AG09309 (cell line): ENCODE data around the gene TSPAN4.

ENCODE experiments used
- DNase-seq: peaks from one replicate; pipeline ENCODE4 v3.0.0-alpha.2; 2010; ENCODE audit warnings: low read depth
- H3K4me3 ChIP-seq: 2 replicates; pipeline ENCODE4 v1.5.1; 2011; ENCODE audit warnings: mild to moderate bottlenecking, low read depth, low read length, moderate library complexity; ENCODE audit not compliant: control insufficient read depth
- CTCF ChIP-seq: IDR thresholded peaks from 2 replicates; pipeline ENCODE4 v1.5.1; 2011; ENCODE audit warnings: mild to moderate bottlenecking, low read depth, low read length, inconsistent platforms; ENCODE audit not compliant: insufficient read depth, control insufficient read depth; ENCODE audit errors: missing control alignments

TSPAN4 gene

GRCh38 chr11:868802-869201 lies 26.1 kb downstream of the TSPAN4 start:
- H3K4me3 ChIP-seq: no peak overlapping the region
- no peak for TF ChIP-seq CTCF
- no peak for DNase-seq

GRCh38 chr11:869399-870126 lies 26.9 kb downstream of the TSPAN4 start:
- DNase-seq: no peak
- TF ChIP-seq CTCF: no peak
- H3K4me3 ChIP-seq: no peak overlapping the region

GRCh38 chr11:870127-870413 lies 27.4 kb downstream of the TSPAN4 start:
- no peak overlapping the region for H3K4me3 ChIP-seq
- TF ChIP-seq CTCF: peak; percentile 29
- no peak for DNase-seq

GRCh38 chr11:870418-870817 lies 27.8 kb downstream of the TSPAN4 start:
- TF ChIP-seq CTCF: no peak
- no peak overlapping the region for H3K4me3 ChIP-seq
- DNase-seq: no peak

- DNase-seq: no peak
- no peak overlapping the region for H3K4me3 ChIP-seq
- TF ChIP-seq CTCF: no peak
These were observed 28.8 kb downstream of the TSPAN4 start for GRCh38 chr11:871472-871871.

GRCh38 chr11:872799-873198 lies 30.1 kb downstream of the TSPAN4 start:
- no peak overlapping the region for H3K4me3 ChIP-seq
- no peak for DNase-seq
- no peak for TF ChIP-seq CTCF

- no peak for DNase-seq
- H3K4me3 ChIP-seq: no peak overlapping the region
- TF ChIP-seq CTCF: no peak
These were observed 31.1 kb downstream of the TSPAN4 start for GRCh38 chr11:873706-874105.
